ENCODE data around the gene MRPL37.

MRPL37 gene

DNA sequence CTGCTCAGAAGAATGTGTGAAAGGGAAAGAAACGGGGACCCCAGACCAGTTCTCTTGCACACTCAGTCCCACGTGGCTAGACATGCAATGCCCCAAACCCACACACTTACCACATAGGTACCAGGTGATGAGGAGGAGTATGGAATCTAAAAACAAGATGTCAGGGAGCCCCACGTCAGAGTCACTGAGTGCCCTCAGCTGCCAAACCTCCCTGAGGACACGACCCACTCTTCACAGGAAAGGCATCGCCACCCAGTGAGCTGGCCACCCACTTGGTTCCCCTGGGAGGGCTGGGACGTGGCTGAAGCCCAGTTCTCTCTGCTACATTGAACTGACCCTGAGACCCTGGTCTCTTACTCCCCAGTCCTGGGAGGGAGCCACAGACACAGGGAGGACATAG is 41.4 kb downstream of the MRPL37 start:
- no peak for DNase-seq

GRCh38 chr1:54243022-54243421 is 43.1 kb downstream of the MRPL37 start:
- DNase-seq: no peak

DNA sequence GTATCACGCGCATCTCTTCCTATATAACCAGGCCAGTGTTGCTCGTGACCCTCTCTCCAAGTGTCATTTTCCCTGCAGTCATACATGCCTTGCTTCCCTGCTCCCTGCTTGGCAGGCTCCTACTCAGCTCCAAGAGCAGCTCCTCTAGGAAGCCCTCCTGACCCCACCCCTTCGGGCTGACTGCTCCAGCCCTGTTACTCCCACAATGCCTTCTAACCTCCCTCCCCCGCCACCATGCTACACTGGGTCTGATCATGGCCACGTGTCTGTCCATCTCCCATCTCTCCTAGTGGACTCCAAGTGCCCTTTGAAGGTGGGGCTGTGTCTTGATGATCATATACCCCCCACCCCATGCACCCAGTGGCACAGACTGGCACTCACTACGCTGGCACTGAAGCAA is 44.7 kb downstream of the MRPL37 start:
- no peak for DNase-seq

DNA sequence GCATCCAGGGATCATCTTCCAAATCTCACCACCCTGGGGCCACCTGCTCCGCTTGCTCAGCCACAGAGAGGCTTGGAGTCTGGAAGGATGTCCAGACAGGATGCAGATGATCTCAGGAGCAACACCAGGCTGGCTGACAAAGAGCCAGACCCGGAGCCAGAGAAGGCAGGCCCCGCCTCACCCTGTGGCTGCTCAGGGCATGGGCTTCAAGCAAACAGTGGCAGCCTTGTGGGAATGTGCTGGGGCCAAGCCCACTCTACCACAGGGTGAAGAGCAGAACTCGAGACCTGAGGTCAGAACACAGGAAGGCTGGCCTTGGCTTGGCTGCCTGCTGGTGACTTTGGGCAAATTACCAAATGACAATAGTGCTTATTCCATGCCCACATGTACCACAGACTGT is 45.5 kb downstream of the MRPL37 start:
- DNase-seq: no peak

GRCh38 chr1:54246116-54246721 is 46.3 kb downstream of the MRPL37 start:
- no peak for DNase-seq

- no peak for DNase-seq
These were observed 48.0 kb downstream of the MRPL37 start for GRCh38 chr1:54247863-54248515.

GRCh38 chr1:54248966-54249365 is 49.0 kb downstream of the MRPL37 start:
- no peak for DNase-seq

DNA sequence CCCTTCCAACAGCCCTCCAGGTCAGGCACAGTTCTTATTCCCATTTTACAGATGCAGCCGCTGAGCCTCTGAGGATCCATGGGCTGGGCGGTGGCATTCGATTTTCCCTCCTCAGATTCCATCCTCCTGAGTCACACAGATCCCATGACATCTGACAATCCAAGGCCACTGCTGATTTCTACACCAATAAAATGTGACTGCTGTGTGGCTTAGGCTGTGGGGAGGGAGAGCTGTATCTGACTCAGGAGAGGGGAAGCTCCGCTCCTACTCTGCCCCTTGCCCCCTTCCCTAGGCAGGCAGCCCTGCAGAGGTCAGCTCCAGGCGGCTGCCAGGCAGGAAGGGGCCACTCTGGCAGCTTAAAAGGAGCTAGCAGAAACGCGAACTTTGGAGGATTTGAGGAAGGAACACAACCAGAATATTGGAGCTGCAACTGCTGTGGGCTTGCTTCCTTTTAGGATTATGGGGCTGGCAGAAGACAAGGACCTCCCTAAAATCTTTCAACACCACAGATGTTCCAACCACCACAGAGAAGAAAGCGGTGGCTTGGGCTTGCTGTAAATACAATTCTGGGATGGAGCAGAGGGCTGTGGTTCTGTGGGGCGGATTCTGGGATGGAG is 50.0 kb downstream of the MRPL37 start:
- no peak for DNase-seq

GRCh38 chr1:54250670-54251069 is 50.7 kb downstream of the MRPL37 start:
- DNase-seq: no peak

- DNase-seq: no peak
These were observed 52.5 kb downstream of the MRPL37 start for GRCh38 chr1:54252371-54252936.

- DNase-seq: no peak
These were observed 53.5 kb downstream of the MRPL37 start for GRCh38 chr1:54253480-54253879.

DNA sequence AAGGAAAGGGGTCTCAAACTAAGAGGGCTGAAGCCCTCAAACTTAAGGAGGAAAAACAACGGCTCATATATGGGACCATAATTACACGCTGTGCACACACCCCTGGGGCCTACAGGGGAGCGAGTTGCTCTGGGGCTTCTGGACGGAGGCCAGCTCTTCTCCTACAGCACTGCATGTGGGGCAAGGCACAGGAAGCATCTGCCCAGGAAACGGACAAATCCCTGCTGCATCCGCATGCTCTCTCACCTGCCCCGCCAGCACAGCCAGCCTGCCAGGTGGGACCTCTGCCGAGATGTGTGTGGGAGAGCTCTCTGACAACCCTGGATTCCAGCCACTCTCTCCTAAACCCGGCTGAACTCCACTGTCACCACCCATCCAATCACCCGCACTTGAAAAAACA is 54.1 kb downstream of the MRPL37 start:
- DNase-seq: no peak

- no peak for DNase-seq
These were observed 55.2 kb downstream of the MRPL37 start for GRCh38 chr1:54255026-54255702.

DNA sequence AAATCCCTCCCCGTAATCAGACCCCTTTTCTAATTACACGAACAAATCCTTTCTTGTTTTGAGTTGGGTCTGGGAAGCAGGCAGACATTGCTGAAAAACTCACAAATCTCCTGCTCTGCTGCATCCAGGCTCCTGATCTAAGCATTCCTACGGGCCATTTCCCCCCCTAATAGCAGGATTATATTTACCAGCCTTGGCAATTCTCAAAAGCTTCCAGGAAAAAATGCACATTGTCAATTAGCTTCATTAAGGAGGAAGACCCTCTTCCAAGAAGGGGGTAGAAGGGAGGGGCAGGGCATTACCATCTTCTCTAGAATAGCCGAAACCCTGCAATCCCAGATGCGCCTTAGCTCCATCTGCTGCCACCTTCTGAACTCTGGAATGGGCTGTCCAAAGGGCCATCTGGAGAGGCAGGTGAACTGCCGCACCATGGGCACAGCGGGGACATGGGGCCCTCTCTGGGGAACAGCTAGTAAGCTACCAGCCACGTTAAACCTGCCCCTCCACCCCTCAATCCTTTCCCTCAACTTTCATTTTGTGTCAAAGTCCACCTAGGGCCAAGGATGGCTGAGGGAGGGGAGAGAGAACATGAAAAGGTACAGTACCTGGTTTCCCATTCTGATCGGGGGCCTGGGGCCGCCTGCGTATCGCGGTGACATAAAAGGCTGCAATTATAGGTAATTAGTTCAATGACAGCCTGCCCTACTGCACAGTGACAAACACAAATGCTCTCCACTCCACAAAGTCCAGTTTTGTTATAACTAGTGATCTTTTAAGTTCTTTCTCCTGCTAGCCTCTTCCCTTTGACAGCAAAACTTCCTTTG is 56.8 kb downstream of the MRPL37 start:
- no peak for DNase-seq

GRCh38 chr1:54257346-54257620 is 57.3 kb downstream of the MRPL37 start:
- no peak for DNase-seq

GRCh38 chr1:54257876-54258275 is 57.9 kb downstream of the MRPL37 start:
- no peak for DNase-seq

DNA sequence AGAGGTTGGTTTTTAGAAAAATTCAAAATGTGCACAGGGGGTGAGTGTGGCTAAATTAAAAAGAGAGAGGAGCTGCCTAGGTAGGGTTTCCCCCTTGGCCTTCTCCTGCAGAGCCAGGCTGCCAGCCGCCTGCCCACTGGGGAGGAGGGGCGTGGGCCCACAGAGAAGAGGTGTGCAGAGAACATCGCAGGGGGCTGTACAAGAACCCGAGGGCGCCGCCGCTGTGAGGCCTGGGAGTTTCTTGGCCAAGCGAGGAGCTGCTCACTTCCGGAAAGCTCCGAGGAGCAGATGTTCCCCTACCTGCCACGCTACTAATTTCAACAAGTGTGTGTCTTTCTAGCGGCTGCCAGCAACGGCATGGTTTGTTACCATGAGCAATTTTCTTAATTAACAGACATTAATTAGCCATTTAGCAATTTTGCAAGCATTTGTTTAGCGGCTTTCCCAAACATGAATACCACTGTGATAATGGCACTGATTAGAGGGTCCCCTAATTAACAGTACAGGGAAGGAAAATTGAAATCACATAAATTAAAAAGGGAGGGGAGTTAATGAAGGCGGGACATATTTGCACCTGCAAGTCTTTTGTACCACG is 59.7 kb downstream of the MRPL37 start:
- DNase-seq: no peak

- DNase-seq: no peak
These were observed 60.8 kb downstream of the MRPL37 start for GRCh38 chr1:54260810-54261209.

DNA sequence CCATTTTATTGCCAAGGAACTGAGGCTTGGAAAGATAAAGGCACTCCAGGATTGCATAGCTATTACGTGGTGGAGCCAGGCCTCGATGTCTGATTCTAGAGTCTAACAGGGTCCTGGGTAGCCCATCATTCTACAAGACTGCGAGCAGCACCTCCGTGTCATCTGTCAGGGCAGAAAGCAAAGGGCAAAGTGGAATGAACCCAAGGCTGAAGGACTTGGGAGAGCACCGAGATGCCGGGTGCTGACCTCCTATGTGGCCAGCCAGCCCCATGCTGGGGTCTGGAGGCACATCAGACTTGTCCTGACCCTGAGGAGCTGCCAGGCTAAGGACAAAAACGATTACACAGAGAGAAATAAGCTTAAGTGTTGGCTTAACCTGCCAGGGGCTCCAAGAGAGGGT is 62.3 kb downstream of the MRPL37 start:
- DNase-seq: no peak

- no peak for DNase-seq
These were observed 63.7 kb downstream of the MRPL37 start for GRCh38 chr1:54263601-54264226.

GRCh38 chr1:54265126-54265525 is 65.2 kb downstream of the MRPL37 start:
- no peak for DNase-seq

DNA sequence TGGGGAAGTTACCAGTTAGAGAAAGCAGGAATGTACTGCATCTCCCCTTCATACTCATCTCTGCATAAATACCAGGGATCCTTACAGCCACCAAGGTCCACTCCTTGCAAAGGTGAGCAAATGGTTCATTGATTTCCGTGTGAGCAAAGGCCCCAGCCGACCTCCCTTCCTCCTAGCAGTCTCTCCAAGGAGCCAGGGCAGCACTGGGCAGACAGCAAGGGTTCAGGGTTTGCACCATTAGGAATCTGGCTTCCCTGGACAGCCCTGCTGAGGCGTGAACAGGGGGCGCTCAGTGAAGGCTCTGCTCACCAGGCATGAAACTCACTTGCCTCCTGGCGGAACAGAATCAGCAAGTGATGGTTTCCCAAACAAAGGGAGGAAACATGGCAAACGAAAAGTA is 65.7 kb downstream of the MRPL37 start:
- no peak for DNase-seq

All from activated CD4-positive, alpha-beta T cell treated with anti-CD3 and anti-CD28 coated beads, Interleukin-2, Interleukin-6, amounts not matched to agents 100 ng/mL and 50 ng/mL, durations not matched to agents 16 hours and 8 hours (primary cell).